GM12878 (cell line): ENCODE data around the gene ADGRL3. TPM values are rescaled to one million over a fixed set of nuclear protein-coding genes. Genes with fewer than 3 reads are reported as not detected.

Experiments
- ATAC-seq: fragments of 200-7000 bp; cut with Tn5 transposase; 3 replicates; pipeline ENCODE4 v1.9.1; 2020; ENCODE audit warnings: mild to moderate bottlenecking, moderate library complexity
- BruUV-seq: library from RNA; stranded (reverse); fragments of 400-500 nt; replicated peaks from 2 replicates; lab custom pipeline; 2021; lab: Mats Ljungman, UMichigan
- CTCF ChIA-PET: fragments of 300-600 bp; sonication (Branson Sonifier 250); formaldehyde crosslinking; extraction: SDS; loops from one replicate; lab custom pipeline; 2021; ENCODE audit warnings: inconsistent platforms; lab: Yijun Ruan, JAX
- POLR2A ChIA-PET: fragments of 350-600 bp; formaldehyde crosslinking; extraction: SDS; loops from one replicate; lab custom pipeline; 2021; ENCODE audit warnings: inconsistent platforms; lab: Charles Lee
- RAD21 ChIA-PET: fragments of 300-600 bp; sonication (Branson Sonifier 250); formaldehyde crosslinking; loops from one replicate; lab custom pipeline; 2023; ENCODE audit warnings: antibody characterized with exemption; ENCODE audit not compliant: unreplicated experiment; lab: Charles Lee
- SMC1A ChIA-PET: fragments of 300-600 bp; sonication (Branson Sonifier 250); formaldehyde crosslinking; loops from one replicate; lab custom pipeline; 2023; ENCODE audit not compliant: unreplicated experiment, uncharacterized antibody; lab: Charles Lee
- DNase-seq: peaks from one replicate; pipeline ENCODE4 v3.0.0-alpha.2; 2011; ENCODE audit warnings: low read depth, low spot score
- FAIRE-seq: peaks from 3 replicates; lab custom pipeline; 2011; peaks lifted over from hg19 to GRCh38; lab: Jason Lieb, UNC
- H2AFZ ChIP-seq: 2 replicates; pipeline ENCODE4 v1.6.0; 2011; ENCODE audit warnings: low read depth, low read length, control low read depth; ENCODE audit not compliant: control insufficient read depth
- H3K27ac ChIP-seq: 2 replicates; pipeline ENCODE4 v1.5.1; 2011; ENCODE audit warnings: control low read depth; ENCODE audit not compliant: control insufficient read depth, insufficient read depth
- H3K27me3 ChIP-seq, 2 experiments: replicated peaks in 1 of 2; 2 replicates each; pipeline versions ENCODE4 v1.6.0 to v1.6.1; 2011; ENCODE audit warnings: low read length in 1 of 2; ENCODE audit not compliant: control insufficient read depth in 2 of 2, insufficient read depth in 2 of 2
- H3K36me3 ChIP-seq, 2 experiments: 2 replicates each; pipeline ENCODE4 v1.5.1; 2011; ENCODE audit warnings: low read length in 1 of 2; ENCODE audit not compliant: control insufficient read depth in 2 of 2, insufficient read depth in 2 of 2
- H3K4me1 ChIP-seq: 2 replicates; pipeline ENCODE4 v1.6.1; 2011; ENCODE audit warnings: mild to moderate bottlenecking, low read length, moderate library complexity, mixed read lengths; ENCODE audit not compliant: control insufficient read depth, insufficient read depth
- H3K4me2 ChIP-seq: 2 replicates; pipeline ENCODE4 v1.6.0; 2011; ENCODE audit warnings: control low read depth; ENCODE audit not compliant: control insufficient read depth, insufficient read depth
- H3K4me3 ChIP-seq: fragments of 200-600 bp; sonication (generic); 2 replicates; pipeline ENCODE4 v1.5.1; 2016
- H3K79me2 ChIP-seq: 2 replicates; pipeline ENCODE4 v1.6.0; 2011; ENCODE audit warnings: low read length; ENCODE audit not compliant: control insufficient read depth, insufficient read depth
- H3K9ac ChIP-seq: 2 replicates; pipeline ENCODE4 v1.8.0; 2011; ENCODE audit warnings: low read length, control low read depth, mixed read lengths; ENCODE audit not compliant: control insufficient read depth, insufficient read depth
- H3K9me3 ChIP-seq: replicated peaks from 3 replicates; pipeline ENCODE4 v1.5.1; 2011; ENCODE audit warnings: mild to moderate bottlenecking, low read length; ENCODE audit not compliant: control insufficient read depth, insufficient read depth
- H4K20me1 ChIP-seq: 2 replicates; pipeline ENCODE4 v1.6.0; 2011; ENCODE audit not compliant: control insufficient read depth, insufficient read depth
- ASH2L ChIP-seq: fragments of 300-600, 200-600 bp; sonication (generic); IDR thresholded peaks from 2 replicates; pipeline ENCODE4 v1.6.1; 2017; ENCODE audit warnings: low read depth, mild to moderate bottlenecking, borderline replicate concordance
- BCL11A ChIP-seq: IDR thresholded peaks from 2 replicates; pipeline ENCODE4 v1.6.1; 2011; ENCODE audit warnings: low read depth, low read length
- DPF2 ChIP-seq: fragments of 450-650 bp; IDR thresholded peaks from 2 replicates; pipeline ENCODE4 v1.6.1; 2017; ENCODE audit warnings: mild to moderate bottlenecking
- FOXM1 ChIP-seq: IDR thresholded peaks from 2 replicates; pipeline ENCODE4 v1.6.1; 2012; ENCODE audit warnings: low read depth, mild to moderate bottlenecking, inconsistent platforms, low read length, moderate library complexity
- LARP7 ChIP-seq: fragments of 450-650 bp; IDR thresholded peaks from 2 replicates; pipeline ENCODE4 v1.6.1; 2017; ENCODE audit warnings: mild to moderate bottlenecking
- MYC ChIP-seq: IDR thresholded peaks from 2 replicates; pipeline ENCODE4 v1.6.1; 2011; ENCODE audit warnings: mild to moderate bottlenecking, low read length, moderate library complexity, inconsistent platforms; ENCODE audit not compliant: insufficient read depth, insufficient replicate concordance, insufficient read length, severe bottlenecking
- NFXL1 ChIP-seq: fragments of 450-650 bp; IDR thresholded peaks from 2 replicates; pipeline ENCODE4 v1.6.1; 2017; ENCODE audit warnings: antibody characterized with exemption, mild to moderate bottlenecking, borderline replicate concordance
- NR2C2 ChIP-seq: IDR thresholded peaks from 2 replicates; pipeline ENCODE4 v1.6.1; 2011; ENCODE audit warnings: borderline replicate concordance, low read depth; ENCODE audit not compliant: control insufficient read depth, insufficient read length
- POLR2AphosphoS5 ChIP-seq: IDR thresholded peaks from 2 replicates; pipeline ENCODE4 v1.6.1; 2011; ENCODE audit warnings: mild to moderate bottlenecking, low read length, inconsistent platforms
- RAD21 ChIP-seq: IDR thresholded peaks from 2 replicates; pipeline ENCODE4 v1.6.1; 2011; ENCODE audit warnings: mild to moderate bottlenecking, low read depth, low read length, moderate library complexity; ENCODE audit not compliant: insufficient read depth
- RCOR1 ChIP-seq: conservative IDR thresholded peaks from 2 replicates; pipeline ENCODE4 v1.6.1; 2012; ENCODE audit warnings: low read depth, low read length, improper control_type of control experiment
- ZNF274 ChIP-seq: IDR thresholded peaks from one replicate; pipeline ENCODE4 v1.8.0; 2011; ENCODE audit not compliant: insufficient read length, insufficient read depth
- ZSCAN29 ChIP-seq: fragments of 450-650 bp; IDR thresholded peaks from 2 replicates; pipeline ENCODE4 v1.6.1; 2017; ENCODE audit warnings: mild to moderate bottlenecking, moderate library complexity
- WGBS: methylation state at CpG from one replicate; pipeline ENCODE4 v1.1.6; 2016; ENCODE audit warnings: low lambda C conversion rate; ENCODE audit not compliant: insufficient replicate concordance, insufficient coverage; ENCODE audit errors: missing lambda C conversion rate; 5-methylcytosine and 5-hydroxymethylcytosine counted together
- in situ Hi-C: fragments of 300-500 bp; cut with MboI; formaldehyde crosslinking; loops from 9 replicates; pipeline ENCODE4 v1.14.3; 2018; ENCODE audit warnings: mixed read lengths
- intact Hi-C: fragments of 100-400 bp; cut with micrococcal nuclease; formaldehyde crosslinking; loops from one replicate; pipeline ENCODE4 v1.14.2; 2022; ENCODE audit not compliant: unreplicated experiment
- polyA plus RNA-seq, 11 experiments: library from polyadenylated mRNA; depleted of rRNA in 4 of 11; unstranded in 6 of 11; stranded (reverse) in 5 of 11; fragments of >200 nt; fragmentation: Nextera tagmentation in 4 of 11; fragmentation: Illumina TruSeq in 1 of 11; extraction: Ambion mirVana in 4 of 11; extraction: Trizol in 1 of 11; gene quantifications; 1 replicate in 1 of 11; 2 replicates in 10 of 11; pipeline versions ENCODE4 v1.2.1 to v1.2.3, GENCODE V29; 2011 to 2016; ENCODE audit warnings: inconsistent platforms in 2 of 11, missing spikeins in 2 of 11, low read depth in 1 of 11
- total RNA-seq, 4 experiments: library from RNA; depleted of rRNA in 3 of 4; stranded (reverse); fragments of >200 nt in 3 of 4; fragmentation: Illumina TruSeq in 1 of 4; extraction: Trizol in 1 of 4; gene quantifications; 2 replicates each; pipeline versions ENCODE4 v1.2.1 to v1.2.3, GENCODE V29; 2013 to 2021
- TF ChIP-seq, protein P1 (sequence below): fragments of 450-650 bp; IDR thresholded peaks from 2 replicates; pipeline ENCODE4 v1.6.1; 2016; ENCODE audit warnings: mild to moderate bottlenecking
- TF ChIP-seq, protein P2 (sequence below): fragments of 450-650 bp; IDR thresholded peaks from 2 replicates; pipeline ENCODE4 v1.6.1; 2018; ENCODE audit warnings: mild to moderate bottlenecking, low read depth, moderate library complexity; ENCODE audit not compliant: partially characterized antibody
- TF ChIP-seq, protein P3 (sequence below): fragments of 450-650 bp; formaldehyde crosslinking; IDR thresholded peaks from 2 replicates; pipeline ENCODE4 v1.4.0; 2020; ENCODE audit warnings: mild to moderate bottlenecking, moderate library complexity

Gene ADGRL3
- total and polyA plus RNA-seq, 10 of the 15 experiments (the other 5 are each of a cell fraction or from before 2014, with no cell fraction given): 1.1 TPM; not detected in 9

DNA sequence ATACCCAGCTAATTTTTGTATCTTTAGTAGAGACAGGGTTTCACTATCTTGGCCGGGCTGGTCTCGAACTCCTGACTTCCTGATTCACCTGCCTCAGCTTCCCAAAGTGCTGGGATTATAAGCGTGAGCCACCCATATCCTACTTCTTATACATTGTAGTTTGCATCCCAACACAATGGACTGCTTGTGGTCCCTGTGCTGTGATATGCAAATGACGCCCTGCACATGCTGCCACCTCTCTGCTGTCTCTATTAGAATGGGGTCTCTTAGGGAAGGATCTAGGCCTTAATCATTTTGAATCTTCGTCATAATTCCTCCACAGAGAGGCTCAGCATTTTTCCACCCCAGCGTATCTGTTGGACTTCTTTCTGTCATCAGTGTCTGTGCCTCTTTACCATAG lies 595.9 kb downstream of the ADGRL3 start (continued):
- TF ChIP-seq, protein P1, sequence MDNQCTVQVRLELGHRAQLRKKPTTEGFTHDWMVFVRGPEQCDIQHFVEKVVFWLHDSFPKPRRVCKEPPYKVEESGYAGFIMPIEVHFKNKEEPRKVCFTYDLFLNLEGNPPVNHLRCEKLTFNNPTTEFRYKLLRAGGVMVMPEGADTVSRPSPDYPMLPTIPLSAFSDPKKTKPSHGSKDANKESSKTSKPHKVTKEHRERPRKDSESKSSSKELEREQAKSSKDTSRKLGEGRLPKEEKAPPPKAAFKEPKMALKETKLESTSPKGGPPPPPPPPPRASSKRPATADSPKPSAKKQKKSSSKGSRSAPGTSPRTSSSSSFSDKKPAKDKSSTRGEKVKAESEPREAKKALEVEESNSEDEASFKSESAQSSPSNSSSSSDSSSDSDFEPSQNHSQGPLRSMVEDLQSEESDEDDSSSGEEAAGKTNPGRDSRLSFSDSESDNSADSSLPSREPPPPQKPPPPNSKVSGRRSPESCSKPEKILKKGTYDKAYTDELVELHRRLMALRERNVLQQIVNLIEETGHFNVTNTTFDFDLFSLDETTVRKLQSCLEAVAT: no peak

DNA sequence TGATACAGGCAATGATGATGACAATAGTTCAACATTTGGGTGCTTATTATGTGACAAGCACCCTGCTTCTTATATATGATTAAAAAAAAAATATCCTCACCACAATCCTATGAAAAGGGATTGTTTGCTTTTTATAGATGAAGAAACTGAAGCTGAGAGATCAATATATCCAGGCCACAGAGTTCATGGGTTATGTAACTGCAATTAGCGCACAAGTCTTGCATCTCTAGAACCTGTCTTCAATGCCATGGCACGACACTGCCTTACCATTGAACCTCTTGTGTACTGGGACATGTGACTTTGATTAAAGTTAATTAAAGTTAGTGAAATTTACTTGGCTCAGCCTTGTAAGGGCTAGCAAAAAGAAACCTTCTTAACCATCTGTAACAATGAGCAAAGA lies 599.7 kb downstream of the ADGRL3 start:
- in situ Hi-C loops: no loop called here
- no peaks in the 10 kb centered on the region for H3K9me3 ChIP-seq
- ChIA-PET POLR2A (interaction anchor here (0.7 kb wide), 1 partner anchor 66 kb away, joined by 3 read pairs; no protein-coding TSS in a partner anchor), RAD21 (no interaction called here), CTCF (no interaction called here), SMC1A (interaction anchor here (1.0 to 1.4 kb wide), 2 partner anchors 36 to 121 kb away, joined by 3 read pairs; no protein-coding TSS in a partner anchor)
- intact Hi-C loops: no loop called here
- no peak for TF ChIP-seq NFXL1
- TF ChIP-seq, protein P2, sequence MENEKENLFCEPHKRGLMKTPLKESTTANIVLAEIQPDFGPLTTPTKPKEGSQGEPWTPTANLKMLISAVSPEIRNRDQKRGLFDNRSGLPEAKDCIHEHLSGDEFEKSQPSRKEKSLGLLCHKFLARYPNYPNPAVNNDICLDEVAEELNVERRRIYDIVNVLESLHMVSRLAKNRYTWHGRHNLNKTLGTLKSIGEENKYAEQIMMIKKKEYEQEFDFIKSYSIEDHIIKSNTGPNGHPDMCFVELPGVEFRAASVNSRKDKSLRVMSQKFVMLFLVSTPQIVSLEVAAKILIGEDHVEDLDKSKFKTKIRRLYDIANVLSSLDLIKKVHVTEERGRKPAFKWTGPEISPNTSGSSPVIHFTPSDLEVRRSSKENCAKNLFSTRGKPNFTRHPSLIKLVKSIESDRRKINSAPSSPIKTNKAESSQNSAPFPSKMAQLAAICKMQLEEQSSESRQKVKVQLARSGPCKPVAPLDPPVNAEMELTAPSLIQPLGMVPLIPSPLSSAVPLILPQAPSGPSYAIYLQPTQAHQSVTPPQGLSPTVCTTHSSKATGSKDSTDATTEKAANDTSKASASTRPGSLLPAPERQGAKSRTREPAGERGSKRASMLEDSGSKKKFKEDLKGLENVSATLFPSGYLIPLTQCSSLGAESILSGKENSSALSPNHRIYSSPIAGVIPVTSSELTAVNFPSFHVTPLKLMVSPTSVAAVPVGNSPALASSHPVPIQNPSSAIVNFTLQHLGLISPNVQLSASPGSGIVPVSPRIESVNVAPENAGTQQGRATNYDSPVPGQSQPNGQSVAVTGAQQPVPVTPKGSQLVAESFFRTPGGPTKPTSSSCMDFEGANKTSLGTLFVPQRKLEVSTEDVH: no peak
- TF ChIP-seq, protein P3, sequence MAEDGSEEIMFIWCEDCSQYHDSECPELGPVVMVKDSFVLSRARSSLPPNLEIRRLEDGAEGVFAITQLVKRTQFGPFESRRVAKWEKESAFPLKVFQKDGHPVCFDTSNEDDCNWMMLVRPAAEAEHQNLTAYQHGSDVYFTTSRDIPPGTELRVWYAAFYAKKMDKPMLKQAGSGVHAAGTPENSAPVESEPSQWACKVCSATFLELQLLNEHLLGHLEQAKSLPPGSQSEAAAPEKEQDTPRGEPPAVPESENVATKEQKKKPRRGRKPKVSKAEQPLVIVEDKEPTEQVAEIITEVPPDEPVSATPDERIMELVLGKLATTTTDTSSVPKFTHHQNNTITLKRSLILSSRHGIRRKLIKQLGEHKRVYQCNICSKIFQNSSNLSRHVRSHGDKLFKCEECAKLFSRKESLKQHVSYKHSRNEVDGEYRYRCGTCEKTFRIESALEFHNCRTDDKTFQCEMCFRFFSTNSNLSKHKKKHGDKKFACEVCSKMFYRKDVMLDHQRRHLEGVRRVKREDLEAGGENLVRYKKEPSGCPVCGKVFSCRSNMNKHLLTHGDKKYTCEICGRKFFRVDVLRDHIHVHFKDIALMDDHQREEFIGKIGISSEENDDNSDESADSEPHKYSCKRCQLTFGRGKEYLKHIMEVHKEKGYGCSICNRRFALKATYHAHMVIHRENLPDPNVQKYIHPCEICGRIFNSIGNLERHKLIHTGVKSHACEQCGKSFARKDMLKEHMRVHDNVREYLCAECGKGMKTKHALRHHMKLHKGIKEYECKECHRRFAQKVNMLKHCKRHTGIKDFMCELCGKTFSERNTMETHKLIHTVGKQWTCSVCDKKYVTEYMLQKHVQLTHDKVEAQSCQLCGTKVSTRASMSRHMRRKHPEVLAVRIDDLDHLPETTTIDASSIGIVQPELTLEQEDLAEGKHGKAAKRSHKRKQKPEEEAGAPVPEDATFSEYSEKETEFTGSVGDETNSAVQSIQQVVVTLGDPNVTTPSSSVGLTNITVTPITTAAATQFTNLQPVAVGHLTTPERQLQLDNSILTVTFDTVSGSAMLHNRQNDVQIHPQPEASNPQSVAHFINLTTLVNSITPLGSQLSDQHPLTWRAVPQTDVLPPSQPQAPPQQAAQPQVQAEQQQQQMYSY (CRISPR knock-in tag): no peak
- TF ChIP-seq LARP7: no peak
- TF ChIP-seq RAD21: no peak
- TF ChIP-seq RCOR1: no peak
- TF ChIP-seq ASH2L: no peak
- no peak for TF ChIP-seq ZSCAN29
- TF ChIP-seq BCL11A: no peak
- no peak for TF ChIP-seq POLR2AphosphoS5
- TF ChIP-seq FOXM1: no peak
- no peak for TF ChIP-seq MYC
- TF ChIP-seq NR2C2: no peak
- no peak for TF ChIP-seq ZNF274
- TF ChIP-seq DPF2: no peak
- H3K79me2 ChIP-seq: no peaks in the 10 kb centered on the region
- H3K4me3 ChIP-seq: no peak overlapping the region
- no peaks in the 10 kb centered on the region for H3K4me1 ChIP-seq
- H3K27ac ChIP-seq: no peak overlapping the region
- no peak overlapping the region for H2AFZ ChIP-seq
- DNase-seq: no peak
- ATAC-seq: no peak
- no peak for FAIRE-seq
- no TSS peak for BruUV-seq
- no peaks in the 10 kb centered on the region for H4K20me1 ChIP-seq
- H3K27me3 ChIP-seq: no peaks in the 10 kb centered on the region
- H3K9ac ChIP-seq: no peak overlapping the region
- 0% methylated on average over 2 of the region's 2 CpGs for WGBS
- no peaks in the 10 kb centered on the region for H3K36me3 ChIP-seq
- no peak overlapping the region for H3K4me2 ChIP-seq
